Anterior cingulate cortex (tissue), 58 donors: Measurements from ENCODE around the gene HIPK2.

Experiments
- DNase-seq, 58 donors: peaks; one replicate each; lab custom pipeline; 2025; lab: John Stamatoyannopoulos, UW

HIPK2 gene

DNA sequence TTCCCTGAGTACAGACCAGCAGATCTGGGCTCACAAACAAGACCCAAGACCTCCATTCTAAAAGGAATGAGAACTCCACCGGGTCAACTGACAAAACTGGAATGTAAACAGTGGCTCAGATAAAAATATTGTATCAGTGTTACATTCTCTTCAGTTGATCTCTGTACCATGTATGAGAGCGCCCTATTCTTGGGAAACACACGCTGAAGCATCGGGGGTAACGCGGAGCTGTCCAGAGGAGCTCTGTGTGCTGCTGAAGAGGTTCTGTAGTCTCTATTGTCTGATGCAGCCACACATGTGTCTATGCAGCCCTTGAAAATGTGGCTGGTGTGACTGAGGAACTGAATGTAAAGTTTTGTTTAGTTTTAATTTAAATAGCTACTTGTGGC lies 39.7 kb downstream of the HIPK2 start:
- peak in 18 of 58 donors; percentile 10 to 65 (median 40) for DNase-seq

DNA sequence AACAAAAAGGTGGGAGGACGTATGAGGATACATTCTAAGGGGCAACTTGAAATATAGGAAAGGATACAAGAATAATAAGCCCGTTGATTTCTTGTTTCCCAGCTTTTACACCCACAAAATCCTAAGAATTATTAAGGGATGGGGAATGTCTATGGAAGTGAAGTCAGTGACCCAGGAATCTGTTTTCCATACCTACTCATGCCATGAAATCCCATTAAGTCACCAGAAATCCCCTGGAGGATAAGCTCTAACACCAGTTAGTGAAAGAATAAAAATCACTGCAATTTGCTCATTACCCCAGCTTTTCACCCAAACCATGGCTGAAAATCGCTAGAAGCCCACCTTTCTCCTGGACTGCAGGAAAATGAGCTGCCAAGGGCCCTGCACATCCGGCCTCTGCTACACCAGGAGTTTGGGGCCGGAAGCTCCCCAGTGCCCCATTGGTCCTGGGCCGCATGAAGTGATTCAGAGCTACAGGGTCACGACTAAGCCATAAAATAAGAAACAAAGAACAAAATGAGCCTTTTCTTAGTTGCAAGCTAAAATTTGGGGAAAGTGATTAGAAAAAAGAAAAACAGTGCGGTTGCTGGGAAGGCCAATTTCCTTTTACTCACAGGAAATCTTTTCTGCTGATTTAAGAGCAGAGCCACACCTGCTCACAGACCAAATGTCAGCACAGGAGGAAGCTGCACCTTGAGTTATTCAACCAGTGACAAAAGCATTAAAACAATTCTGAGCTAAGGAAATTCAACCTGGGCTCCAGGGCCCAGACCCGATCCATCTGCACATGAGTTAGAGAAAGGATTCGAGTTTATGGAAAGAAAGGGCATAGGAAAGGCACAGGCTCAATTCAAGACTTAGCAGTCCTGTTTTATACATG lies 40.3 kb downstream of the HIPK2 start:
- DNase-seq, result no peak

DNA sequence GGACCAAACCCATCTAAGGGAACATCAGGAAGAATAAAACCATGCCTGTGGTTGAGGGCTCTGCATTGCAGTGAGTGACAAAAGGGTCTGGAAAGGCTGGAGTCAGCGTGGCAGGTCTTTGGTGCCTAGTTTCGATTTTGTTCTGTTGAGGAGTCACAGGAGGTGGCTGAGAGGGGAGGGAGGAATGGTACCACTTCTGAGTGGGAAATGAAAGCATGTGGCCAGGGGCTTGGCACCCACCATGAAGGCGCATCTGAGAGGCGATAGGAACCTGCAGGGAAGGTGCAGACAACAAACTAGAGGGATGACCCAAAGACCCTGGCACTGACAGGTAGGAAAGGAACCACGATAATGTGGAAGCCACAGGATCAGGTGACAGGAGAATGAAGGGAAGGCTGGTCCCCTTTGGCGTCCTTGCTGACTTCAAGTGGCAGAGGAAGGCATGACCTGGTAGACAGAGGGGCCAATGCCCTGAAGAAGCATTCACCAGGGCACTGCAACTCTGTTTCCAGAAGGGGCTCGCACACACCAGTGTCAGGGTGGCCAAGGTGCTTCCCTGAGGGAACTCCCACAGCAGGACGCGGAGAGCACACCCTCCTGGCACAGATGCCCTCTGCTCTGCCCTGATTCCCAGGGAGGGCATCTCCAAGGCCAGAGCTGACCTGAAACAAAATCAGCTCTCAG lies 41.7 kb downstream of the HIPK2 start:
- no peak for DNase-seq

DNA sequence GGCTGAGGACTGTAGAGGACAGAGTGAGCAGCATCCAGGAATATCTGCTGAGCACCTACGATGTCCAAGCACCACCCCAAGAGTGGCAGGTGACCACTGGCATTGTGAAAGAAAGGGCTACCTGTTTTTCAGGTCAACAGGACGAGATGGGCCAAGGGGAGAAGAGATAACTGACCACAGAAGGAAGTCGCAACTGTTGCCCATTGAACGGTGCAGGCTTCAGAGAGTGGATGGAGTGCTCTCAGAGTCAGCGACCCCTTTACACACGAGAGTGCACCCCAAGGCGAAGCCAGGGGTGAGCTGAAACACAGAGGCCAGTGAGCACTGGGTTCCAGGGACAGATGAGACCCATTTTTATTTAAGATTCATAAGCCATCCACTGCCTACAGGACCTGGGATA lies 42.3 kb downstream of the HIPK2 start:
- no peak for DNase-seq

DNA sequence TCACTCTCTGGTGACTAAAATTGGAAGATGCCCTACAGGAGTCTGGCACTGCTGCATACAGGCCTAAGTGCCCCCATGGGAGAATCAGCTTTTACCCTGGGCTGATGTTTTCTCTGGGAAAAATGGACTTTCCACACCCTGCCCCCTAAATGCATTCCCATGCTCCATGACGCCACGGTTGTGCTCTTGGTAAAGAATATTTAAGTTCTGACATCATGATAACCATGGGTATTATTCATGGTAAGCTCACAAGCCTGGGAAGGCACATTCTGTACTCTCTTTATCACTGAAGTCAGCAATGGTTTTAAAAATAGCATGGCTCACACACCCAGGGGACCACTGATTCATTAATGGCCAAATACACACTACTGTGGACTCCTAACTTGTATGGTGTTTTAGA lies 43.4 kb downstream of the HIPK2 start:
- no peak for DNase-seq

DNA sequence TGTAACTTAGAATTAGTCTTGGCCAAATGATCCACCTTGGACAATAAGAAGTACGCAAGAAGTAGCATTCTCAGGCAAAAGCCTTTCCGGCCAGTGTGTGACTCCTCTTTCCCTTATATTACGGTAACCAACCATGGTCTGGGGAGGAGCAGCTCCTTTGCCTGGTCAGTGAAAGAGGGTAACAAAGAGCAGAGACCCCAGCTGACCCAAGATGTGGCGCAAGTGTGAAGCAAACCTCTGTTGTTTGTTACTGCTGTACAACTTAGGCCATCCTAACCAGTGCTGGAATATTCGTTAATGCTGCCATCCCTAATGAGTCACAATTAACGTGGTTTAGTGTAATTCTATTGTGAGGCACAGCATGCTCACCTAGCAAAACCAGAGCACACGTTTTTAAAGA lies 44.0 kb downstream of the HIPK2 start:
- no peak for DNase-seq

DNA sequence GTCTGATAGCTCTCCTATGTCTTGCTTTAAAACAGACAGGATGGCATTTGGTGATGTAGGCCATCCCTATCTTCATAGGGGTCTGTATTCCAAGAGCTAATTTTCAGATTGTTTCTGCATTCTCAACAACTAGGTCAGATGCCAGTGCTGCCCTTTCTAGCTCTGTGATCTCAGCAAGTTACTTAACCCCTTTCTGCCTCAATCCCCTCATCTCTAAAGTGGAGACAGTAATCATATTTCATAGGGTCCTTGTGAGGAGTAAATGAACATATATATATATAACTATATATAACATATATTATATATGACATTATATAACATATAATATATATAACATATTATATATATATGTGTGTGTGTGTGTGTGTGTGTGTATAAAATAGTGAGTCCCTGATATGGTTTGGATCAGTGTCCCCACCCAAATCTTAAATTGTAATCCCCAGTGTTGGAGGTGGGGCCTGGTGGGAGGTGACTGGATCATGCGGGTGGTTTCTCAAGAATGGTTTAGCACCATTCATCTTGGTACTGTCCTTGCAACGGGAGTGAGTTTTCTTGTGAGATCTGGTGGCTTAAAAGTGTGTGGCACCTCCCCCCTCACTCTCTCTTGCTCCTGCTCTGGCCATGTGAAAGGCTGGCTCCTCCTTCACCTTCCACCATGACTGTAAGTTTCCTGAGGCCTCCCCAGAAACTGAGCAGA lies 45.2 kb downstream of the HIPK2 start:
- DNase-seq, result no peak

DNA sequence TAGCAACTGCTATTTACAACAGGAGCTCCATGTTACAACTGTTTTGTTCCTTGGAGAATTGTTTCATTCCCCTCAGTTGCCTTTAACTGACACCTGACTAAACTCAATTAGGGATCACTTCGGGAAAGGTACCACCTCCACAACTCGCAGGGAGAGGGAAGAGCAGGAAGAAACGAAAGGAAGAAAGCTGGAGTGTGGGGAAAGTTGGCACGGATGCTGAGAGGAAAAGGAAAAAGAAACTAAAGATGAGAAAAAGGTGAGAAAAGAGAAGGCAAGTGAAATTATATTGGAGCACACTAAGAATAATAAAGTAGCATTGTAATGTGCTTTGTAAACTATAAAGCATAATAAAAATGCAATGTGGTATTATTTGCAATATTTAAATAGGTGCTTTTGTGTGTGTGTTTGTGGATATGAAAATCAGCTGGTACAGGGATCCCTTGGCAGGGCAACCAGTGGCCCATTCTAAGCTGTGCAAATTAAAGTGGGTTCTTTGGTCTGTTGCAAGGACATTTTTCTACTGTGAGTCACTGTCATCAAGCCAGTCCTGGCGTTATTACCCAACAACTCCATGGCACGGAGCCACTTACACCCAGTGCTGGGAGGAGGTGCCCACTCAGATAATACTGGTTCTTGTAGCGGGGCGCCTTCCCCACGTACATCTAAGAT lies 45.9 kb downstream of the HIPK2 start:
- peak in 40 of 58 donors; percentile 5 to 88 (median 43) for DNase-seq

DNA sequence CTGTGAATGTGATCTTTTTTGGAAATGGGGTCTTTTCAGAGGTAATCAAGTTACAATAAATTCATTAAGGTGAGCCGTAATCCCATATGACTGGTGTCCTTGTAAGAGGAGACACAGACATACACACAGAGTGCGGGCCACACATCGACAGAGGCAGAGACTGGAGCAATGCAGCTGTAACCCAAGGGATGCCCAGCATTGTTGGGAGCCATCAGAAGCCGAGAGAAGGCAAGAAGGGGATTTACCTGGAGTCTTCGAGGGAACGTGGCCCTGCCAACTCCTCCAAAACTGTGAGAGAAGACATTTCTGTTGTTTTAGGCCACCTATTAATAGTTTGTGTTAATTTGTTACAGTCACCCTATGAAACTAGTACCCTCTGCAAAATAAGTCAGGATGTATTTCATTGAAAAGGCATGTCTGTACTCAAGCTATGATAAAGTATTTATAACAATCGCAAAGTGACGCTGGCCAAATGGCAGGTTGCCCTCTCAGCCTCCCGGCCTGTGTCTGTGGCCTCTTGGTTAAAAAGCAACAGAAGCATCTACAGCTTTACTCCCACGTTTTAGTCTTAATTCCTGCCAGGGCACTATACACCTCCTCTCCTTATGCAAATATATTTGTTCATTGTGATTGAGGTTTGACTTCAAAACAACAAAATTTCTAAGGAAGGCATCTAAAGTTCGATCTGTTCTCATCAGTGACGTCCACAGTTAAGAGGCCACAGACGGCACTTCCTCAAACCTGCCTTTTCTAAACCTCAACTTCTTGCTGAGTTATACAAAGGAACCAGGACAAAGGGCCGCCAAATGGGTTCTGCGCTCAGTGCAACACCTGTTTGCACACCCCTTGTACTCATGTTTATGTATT lies 46.8 kb downstream of the HIPK2 start:
- peak in 1 of 58 donors; percentile 58 for DNase-seq

DNA sequence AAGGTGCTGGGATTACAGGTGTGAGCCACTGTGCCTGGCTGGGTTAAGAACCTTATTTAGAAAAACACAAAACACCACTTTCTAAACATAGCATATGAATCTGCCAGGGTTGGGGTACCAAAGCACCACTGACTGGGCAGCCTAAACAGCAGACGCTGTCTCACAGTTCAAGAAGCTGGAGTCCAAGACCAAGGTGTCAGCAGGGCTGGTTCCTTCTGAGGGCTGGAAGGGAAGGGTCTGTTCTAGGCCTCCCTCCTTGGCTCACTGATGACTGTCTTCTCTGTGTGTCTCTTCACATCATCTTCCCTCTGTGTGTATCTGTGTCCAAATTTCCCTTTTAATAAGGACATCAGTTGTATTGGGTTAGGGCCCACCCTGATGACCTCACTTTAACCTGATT lies 49.6 kb downstream of the HIPK2 start:
- DNase-seq, result no peak

DNA sequence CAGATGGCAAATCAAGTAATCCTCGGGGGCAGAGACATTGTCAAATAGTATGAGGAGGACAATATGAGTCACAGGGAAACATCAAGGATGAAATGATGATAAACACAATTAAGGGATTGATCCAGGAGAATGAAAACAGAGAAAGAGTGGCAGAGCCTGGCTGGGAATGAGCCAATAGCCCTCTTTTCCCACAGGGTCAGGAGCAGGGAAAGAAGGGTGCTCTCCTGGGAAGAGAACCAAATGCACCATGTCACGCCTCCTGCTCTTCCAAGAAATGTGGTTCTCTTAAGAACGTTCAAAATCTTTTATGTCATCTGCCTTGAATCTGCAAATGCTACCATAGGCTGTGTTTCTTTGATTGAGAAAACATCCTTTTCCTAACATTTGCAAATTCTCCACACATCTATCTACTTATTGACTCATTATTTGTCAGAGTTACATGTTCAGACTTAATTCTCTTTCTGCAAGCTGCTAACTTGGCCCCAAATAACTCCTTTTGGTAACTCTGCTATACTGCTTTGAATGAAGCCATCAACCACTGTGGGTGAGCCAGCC lies 50.6 kb downstream of the HIPK2 start:
- DNase-seq, result peak in 1 of 58 donors; percentile 32

DNA sequence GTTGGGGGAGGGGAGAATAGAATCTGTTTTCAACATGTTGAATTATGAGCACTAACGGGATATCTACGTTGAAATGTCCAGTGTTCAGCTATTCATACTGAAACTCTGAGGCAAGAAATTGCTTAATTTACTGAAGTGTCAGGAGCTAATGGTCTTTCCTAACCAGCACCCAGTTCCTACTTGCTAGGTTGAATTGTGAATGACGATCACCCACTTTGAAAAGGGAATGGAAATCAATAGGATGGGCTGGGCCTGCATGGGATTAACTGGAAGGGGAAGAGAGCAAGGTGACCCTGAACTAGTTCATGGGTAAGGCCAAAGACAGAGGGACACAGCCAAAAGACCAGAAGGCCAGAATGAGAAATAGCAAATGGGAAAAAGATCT lies 51.3 kb downstream of the HIPK2 start:
- DNase-seq, result no peak

DNA sequence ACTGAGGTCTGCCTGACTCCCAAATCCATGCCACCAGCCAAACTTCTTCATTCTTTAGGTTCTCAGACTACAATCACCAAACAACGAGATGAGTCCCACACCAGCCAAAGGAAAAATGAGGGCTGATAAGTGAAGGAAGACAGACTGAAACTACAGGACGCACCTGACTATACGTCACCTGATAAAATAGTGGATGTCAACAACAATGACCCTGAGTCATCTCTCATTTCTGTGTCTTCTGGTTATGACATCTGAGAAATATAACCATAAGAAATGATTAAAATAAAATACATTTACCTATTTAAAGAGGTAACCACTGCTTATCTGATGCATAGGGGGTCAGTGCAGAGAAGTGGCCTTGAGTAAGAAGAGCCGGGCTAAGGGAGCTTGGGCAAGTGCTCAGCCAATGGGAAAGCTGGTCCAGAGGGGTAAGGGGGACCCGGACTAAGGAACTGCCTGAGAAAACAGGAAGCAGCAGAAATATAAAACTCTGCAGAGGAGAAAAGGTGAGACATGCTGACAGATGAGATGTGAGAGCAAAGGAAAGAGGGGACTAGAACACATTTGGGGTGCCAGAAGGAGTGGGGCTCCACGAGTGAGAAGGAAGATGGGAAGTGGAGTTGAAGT lies 51.8 kb downstream of the HIPK2 start:
- no peak for DNase-seq

DNA sequence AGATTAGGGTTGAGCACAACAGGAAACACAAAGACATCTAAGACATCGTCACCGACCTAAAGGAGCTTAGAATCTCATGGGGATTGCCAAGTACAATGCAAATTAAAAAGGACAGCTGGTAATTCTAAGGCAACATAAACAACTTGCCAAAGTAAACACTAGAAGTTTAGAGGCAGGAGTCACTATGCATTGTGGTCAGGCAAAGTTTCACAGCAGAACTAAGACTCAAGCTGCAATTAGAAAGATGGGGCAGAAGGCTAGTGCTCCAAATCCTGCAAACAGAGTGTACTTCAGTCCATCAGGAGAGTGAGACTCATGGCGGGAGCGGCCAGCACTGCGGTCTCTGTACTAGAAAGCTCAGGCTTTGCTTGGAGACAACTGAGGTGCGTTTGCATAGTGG lies 52.7 kb downstream of the HIPK2 start:
- DNase-seq, result no peak

DNA sequence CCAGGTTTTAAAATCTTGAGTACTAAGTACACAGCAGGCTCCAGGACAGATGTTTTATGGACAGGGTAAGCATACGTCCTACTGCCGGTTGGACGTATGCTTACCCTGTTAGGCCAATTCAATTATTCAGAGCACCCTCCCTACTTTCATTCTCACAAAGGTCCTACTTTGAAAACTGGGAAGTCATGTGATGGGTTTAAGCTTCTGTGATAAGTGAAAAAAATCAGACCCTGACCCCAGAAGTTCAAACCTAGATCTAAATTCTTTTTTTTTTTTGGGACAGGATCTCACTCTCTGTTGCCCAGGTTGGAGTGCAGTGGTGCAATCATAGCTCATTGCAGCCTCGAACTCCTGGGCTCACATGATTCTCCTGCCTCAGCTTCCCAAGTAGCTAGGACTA lies 55.2 kb downstream of the HIPK2 start:
- no peak for DNase-seq

DNA sequence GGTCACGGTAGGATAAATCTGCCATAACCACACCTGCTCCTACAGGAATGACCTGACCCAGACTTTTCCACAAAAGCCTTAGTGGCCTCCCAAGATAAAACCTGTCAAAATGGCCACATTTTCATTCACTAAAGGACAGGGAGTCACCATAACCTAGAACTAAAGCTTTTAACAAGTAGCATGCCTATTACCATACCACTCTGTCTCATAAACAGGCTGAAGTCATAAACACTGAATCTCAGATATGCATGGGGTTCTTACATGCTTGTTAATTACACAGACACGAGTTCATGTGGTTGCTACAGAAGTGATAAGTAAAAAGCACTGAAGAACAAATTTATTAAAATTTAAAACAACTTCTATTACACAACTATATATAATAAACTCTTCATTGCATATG lies 56.0 kb downstream of the HIPK2 start:
- DNase-seq, result no peak

DNA sequence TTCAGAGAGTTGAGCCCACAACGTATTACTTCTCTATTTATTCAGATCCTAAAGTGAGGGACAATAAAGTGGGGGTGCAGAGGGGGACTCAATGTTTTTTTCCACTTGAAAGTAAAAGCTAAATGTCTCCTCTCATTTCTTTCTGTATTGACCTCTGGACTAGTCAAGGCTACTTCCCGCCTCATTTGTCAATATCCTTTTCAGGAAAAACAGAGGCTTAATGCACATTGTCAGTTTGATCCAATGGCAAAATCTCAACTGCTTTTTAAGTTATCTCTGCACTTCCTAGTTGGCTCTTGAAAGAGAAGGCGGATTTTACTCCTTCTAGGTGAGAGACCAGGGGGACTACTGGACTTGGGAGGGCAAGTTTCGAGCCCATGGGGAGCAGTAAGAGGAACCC lies 56.4 kb downstream of the HIPK2 start:
- DNase-seq, result no peak

DNA sequence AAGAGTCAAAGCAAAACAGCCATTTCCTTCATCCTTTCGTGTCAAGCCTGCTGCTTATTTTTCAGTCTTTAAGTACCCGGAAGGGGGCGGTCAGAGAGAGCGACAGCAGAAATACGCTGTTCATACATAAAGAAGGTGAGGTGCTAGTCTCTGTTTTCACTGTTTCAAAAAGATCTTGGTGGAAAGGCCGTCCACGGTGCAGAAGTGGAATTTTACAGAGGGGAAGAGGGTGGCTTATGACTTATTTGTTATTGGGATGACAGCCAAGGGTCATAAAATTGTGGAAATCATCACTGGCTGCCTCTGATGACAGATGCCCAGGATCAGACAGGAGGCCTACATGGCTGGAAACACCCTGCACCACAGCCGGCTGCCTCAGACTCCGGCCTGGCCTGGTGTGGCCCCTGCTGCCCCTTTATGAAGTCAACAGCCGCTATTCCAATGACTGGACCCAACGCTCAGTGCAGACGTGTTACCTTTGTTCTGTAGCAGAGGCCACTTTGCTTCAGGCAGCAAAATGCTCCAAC lies 57.0 kb downstream of the HIPK2 start:
- DNase-seq, result no peak

DNA sequence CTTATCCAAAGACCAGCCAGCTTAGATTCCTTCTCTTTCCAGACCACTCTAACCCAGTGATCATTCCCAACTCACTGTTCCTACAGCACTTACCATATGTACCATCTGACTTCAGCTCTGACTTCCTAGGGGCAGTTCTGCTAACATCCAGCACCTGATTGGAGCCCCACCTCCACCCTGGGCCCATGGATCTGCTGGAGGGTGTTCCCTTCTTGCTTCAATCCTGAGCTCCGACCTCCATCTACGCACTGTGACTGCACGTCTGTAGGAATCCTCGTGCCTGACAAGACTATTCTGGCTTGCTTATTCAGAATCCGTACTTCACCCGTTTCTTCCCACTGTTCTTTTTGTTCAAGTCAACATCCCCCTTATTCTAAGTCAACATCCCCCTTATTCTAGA lies 57.6 kb downstream of the HIPK2 start:
- no peak for DNase-seq
